Thyroid gland (tissue), 4 donors: ENCODE results near the gene CTIF.

Experiments
- POLR2A ChIP-seq, 2 donors: fragments of 450-650 bp; IDR thresholded peaks; one replicate each; pipeline ENCODE4 v1.6.1; 2017; ENCODE audit warnings: antibody characterized with exemption in 2 of 2, mild to moderate bottlenecking in 2 of 2, moderate library complexity in 1 of 2
- TF ChIP-seq, protein P1 (sequence below), 6 experiments: fragments of 200-600 bp in 3 of 6; fragments of 450-650 bp in 3 of 6; sonication (generic) in 3 of 6; IDR thresholded peaks; one replicate each; pipeline ENCODE4 v1.5.1; 2016 to 2019; ENCODE audit warnings: antibody characterized with exemption in 6 of 6, mild to moderate bottlenecking in 2 of 6, inconsistent platforms in 1 of 6, moderate library complexity in 1 of 6

DNA sequence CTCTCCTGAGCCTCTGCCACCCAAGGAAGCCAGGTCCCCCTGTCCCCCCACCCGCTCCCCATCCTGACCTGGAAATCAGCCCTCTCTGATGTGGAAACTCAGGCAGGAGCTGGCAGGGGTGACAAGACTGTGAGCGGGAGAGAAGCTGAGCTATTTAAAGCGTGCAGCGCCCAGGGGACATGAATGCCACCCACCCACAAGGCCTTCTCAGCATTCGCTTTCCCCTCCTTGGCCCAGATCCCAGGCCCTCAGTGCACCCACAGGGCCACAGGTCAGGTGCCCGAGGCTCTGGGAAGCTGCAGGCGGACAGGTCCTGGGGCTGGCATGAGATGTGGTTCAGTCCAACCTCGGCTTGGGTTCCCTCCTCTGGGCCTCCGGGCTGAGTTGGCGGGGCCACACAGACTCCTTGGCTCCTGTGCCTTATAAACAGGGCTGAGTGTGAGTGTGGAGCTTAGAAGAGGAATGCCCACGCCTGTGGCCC lies 243.6 kb downstream of the CTIF start:
- TF ChIP-seq, protein P1, sequence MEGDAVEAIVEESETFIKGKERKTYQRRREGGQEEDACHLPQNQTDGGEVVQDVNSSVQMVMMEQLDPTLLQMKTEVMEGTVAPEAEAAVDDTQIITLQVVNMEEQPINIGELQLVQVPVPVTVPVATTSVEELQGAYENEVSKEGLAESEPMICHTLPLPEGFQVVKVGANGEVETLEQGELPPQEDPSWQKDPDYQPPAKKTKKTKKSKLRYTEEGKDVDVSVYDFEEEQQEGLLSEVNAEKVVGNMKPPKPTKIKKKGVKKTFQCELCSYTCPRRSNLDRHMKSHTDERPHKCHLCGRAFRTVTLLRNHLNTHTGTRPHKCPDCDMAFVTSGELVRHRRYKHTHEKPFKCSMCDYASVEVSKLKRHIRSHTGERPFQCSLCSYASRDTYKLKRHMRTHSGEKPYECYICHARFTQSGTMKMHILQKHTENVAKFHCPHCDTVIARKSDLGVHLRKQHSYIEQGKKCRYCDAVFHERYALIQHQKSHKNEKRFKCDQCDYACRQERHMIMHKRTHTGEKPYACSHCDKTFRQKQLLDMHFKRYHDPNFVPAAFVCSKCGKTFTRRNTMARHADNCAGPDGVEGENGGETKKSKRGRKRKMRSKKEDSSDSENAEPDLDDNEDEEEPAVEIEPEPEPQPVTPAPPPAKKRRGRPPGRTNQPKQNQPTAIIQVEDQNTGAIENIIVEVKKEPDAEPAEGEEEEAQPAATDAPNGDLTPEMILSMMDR (IDR thresholded peaks at IDR 0.05), result no peak
- TF ChIP-seq POLR2A (IDR thresholded peaks at IDR 0.05), result no peak
